ENCODE measurements around the gene HSD17B3. TPM values are rescaled to one million over a fixed set of nuclear protein-coding genes. Genes with fewer than 3 reads are reported as not detected.

The HSD17B3 gene
- total RNA-seq, 4 donors from 2014 or later = 1.2 to 1.7 (median 1.5) TPM; not detected in 1

- DNase-seq (ENCODE audit: low spot score in 2 of 2) = no peak
- 40% methylated on average over 4 of the region's 4 CpGs for WGBS
- H3K4me1 ChIP-seq = no peaks in the 10 kb centered on the region
- no peaks in the 10 kb centered on the region for H3K27me3 ChIP-seq
- no peak overlapping the region for H3K27ac ChIP-seq
- no peaks in the 10 kb centered on the region for H3K36me3 ChIP-seq
- no peaks in the 10 kb centered on the region for H3K9me3 ChIP-seq
- no peak for TF ChIP-seq POLR2AphosphoS5 (IDR thresholded peaks at IDR 0.05)
- TF ChIP-seq POLR2A (IDR thresholded peaks at IDR 0.05) = no peak
- no peak for TF ChIP-seq EP300 (IDR thresholded peaks at IDR 0.05)
- no peak for TF ChIP-seq CTCF (IDR thresholded peaks at IDR 0.05)
- H3K4me3 ChIP-seq = no peak overlapping the region
Measured at GRCh38 chr9:96305171-96305570, 3.2 kb upstream of the HSD17B3 start.

- Histone ChIP-seq H3K4me3 (no peak overlapping the region), H3K27ac (no peak overlapping the region), H3K36me3 (no peaks in the 10 kb centered on the region), H3K27me3 (no peaks in the 10 kb centered on the region), H3K4me1 (no peaks in the 10 kb centered on the region), H3K9me3 (no peaks in the 10 kb centered on the region)
- TF ChIP-seq EP300 (IDR thresholded peaks at IDR 0.05) (no peak), POLR2AphosphoS5 (IDR thresholded peaks at IDR 0.05) (no peak)
- no peak for DNase-seq (ENCODE audit: low spot score in 2 of 2)
Measured at GRCh38 chr9:96304230-96304629, 2.3 kb upstream of the HSD17B3 start.

GRCh38 chr9:96299823-96300222 is 2.2 kb downstream of the HSD17B3 start:
- H3K4me3 ChIP-seq = no peak overlapping the region
- H3K36me3 ChIP-seq = no peaks in the 10 kb centered on the region
- no peak for DNase-seq (ENCODE audit: low spot score in 2 of 2)
- no peaks in the 10 kb centered on the region for H3K9me3 ChIP-seq
- no peaks in the 10 kb centered on the region for H3K4me1 ChIP-seq
- TF ChIP-seq EP300 (IDR thresholded peaks at IDR 0.05) (no peak), CTCF (IDR thresholded peaks at IDR 0.05) (no peak), POLR2AphosphoS5 (IDR thresholded peaks at IDR 0.05) (no peak), POLR2A (IDR thresholded peaks at IDR 0.05) (no peak)
- no peaks in the 10 kb centered on the region for H3K27me3 ChIP-seq
- 76% methylated on average over 4 of the region's 4 CpGs for WGBS
- H3K27ac ChIP-seq = no peak overlapping the region

GRCh38 chr9:96294159-96294545 is 7.8 kb downstream of the HSD17B3 start:
- Histone ChIP-seq H3K27me3 (no peaks in the 10 kb centered on the region), H3K4me1 (no peaks in the 10 kb centered on the region), H3K4me3 (no peak overlapping the region), H3K36me3 (no peaks in the 10 kb centered on the region), H3K9me3 (no peaks in the 10 kb centered on the region), H3K27ac (no peak overlapping the region)
- no peak for DNase-seq (ENCODE audit: low spot score in 2 of 2)
- no peak for TF ChIP-seq POLR2AphosphoS5 (IDR thresholded peaks at IDR 0.05)
- no peak for TF ChIP-seq CTCF (IDR thresholded peaks at IDR 0.05)
- TF ChIP-seq POLR2A (IDR thresholded peaks at IDR 0.05) = no peak
- TF ChIP-seq EP300 (IDR thresholded peaks at IDR 0.05) = no peak
- WGBS = 89% methylated on average over 3 of the region's 3 CpGs

- H3K36me3 ChIP-seq = no peaks in the 10 kb centered on the region
- TF ChIP-seq CTCF (IDR thresholded peaks at IDR 0.05) (no peak), POLR2AphosphoS5 (IDR thresholded peaks at IDR 0.05) (no peak), EP300 (IDR thresholded peaks at IDR 0.05) (no peak), POLR2A (IDR thresholded peaks at IDR 0.05) (no peak)
- no peaks in the 10 kb centered on the region for H3K4me1 ChIP-seq
- WGBS = 85% methylated on average over 3 of the region's 3 CpGs
- DNase-seq (ENCODE audit: low spot score in 2 of 2) = no peak
- H3K9me3 ChIP-seq = no peaks in the 10 kb centered on the region
- H3K27ac ChIP-seq = no peak overlapping the region
- no peak overlapping the region for H3K4me3 ChIP-seq
- H3K27me3 ChIP-seq = no peaks in the 10 kb centered on the region
Measured at GRCh38 chr9:96293498-96294158, 8.3 kb downstream of the HSD17B3 start.

- Histone ChIP-seq H3K4me1 (no peaks in the 10 kb centered on the region), H3K27me3 (no peaks in the 10 kb centered on the region), H3K4me3 (no peak overlapping the region), H3K36me3 (no peaks in the 10 kb centered on the region), H3K27ac (no peak overlapping the region), H3K9me3 (no peaks in the 10 kb centered on the region)
- no peak for DNase-seq (ENCODE audit: low spot score in 2 of 2)
- TF ChIP-seq POLR2AphosphoS5 (IDR thresholded peaks at IDR 0.05) = no peak
- TF ChIP-seq EP300 (IDR thresholded peaks at IDR 0.05) = no peak
- TF ChIP-seq CTCF (IDR thresholded peaks at IDR 0.05) = no peak
- no peak for TF ChIP-seq POLR2A (IDR thresholded peaks at IDR 0.05)
- 75% methylated on average over 1 of the region's 2 CpGs for WGBS
Measured at GRCh38 chr9:96289392-96289791, 12.6 kb downstream of the HSD17B3 start.

Measured in suprapubic skin (tissue), 4 donors.